Osteocyte (in vitro differentiated cells): ENCODE measurements around the gene SYCE3. TPM values are rescaled to one million over a fixed set of nuclear protein-coding genes. Genes with fewer than 3 reads are reported as not detected.

ENCODE experiments used
- DNase-seq: peaks from one replicate; pipeline ENCODE4 v3.0.0; 2021; ENCODE audit warnings: mixed read lengths; ENCODE audit not compliant: unreplicated experiment; ENCODE audit errors: extremely low spot score
- H3K27ac Mint-ChIP-seq: one replicate; pipeline ENCODE4 v1.8.0; 2021; ENCODE audit warnings: mild to moderate bottlenecking, mixed read lengths; ENCODE audit not compliant: unreplicated experiment
- H3K27me3 Mint-ChIP-seq: one replicate; pipeline ENCODE4 v1.8.0; 2021; ENCODE audit warnings: mixed read lengths; ENCODE audit not compliant: unreplicated experiment
- H3K36me3 Mint-ChIP-seq: one replicate; pipeline ENCODE4 v1.8.0; 2021; ENCODE audit warnings: mixed read lengths; ENCODE audit not compliant: unreplicated experiment
- H3K4me1 Mint-ChIP-seq: one replicate; pipeline ENCODE4 v1.8.0; 2021; ENCODE audit warnings: mixed read lengths; ENCODE audit not compliant: unreplicated experiment
- H3K4me3 Mint-ChIP-seq: one replicate; pipeline ENCODE4 v1.8.0; 2021; ENCODE audit warnings: mild to moderate bottlenecking, moderate library complexity, mixed read lengths; ENCODE audit not compliant: unreplicated experiment
- H3K9me3 Mint-ChIP-seq: one replicate; pipeline ENCODE4 v1.8.0; 2021; ENCODE audit warnings: mixed read lengths; ENCODE audit not compliant: unreplicated experiment
- total RNA-seq: library from RNA; stranded (reverse); gene quantifications from 2 replicates; pipeline ENCODE4 v1.2.1, GENCODE V29; 2021
- TF ChIP-seq, protein P1 (sequence below): fragments of 200-600 bp; sonication (generic); IDR thresholded peaks from 2 replicates; pipeline ENCODE4 v1.5.0; 2021; ENCODE audit warnings: antibody characterized with exemption, mild to moderate bottlenecking, moderate library complexity

SYCE3 gene
- total RNA-seq, 1 donor from 2014 or later, result not detected

DNA sequence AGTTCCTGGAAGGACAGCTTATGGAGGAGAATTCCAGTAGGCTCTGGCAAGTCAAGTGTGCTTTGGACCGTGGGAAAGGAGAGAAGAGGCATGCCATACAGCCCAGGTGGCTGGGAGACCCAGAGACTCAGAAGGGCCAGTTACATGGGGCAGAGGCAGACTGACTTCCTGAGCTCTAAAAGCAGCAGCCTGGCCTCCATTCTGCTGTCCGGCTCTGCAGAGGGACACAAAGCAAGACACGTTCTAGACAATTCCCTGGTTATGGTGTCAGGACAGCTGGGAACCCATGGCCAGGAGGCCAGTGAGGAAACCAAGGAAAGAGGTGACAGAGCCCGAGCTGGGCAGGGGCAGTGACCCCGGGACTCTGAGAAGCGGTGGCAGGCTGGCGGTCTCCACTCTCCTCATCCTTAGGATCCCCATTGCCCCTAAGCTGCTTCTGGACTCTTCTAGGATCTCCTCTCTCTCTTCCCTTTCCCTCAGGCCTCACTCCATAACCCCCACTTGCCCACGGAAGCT is 12.8 kb upstream of the SYCE3 start:
- H3K27me3 Mint-ChIP-seq, result no peaks in the 10 kb centered on the region
- H3K27ac Mint-ChIP-seq, result no peak overlapping the region
- H3K9me3 Mint-ChIP-seq, result no peaks in the 10 kb centered on the region
- no peak overlapping the region for H3K4me3 Mint-ChIP-seq
- H3K4me1 Mint-ChIP-seq, result peaks cover 6% of the 10 kb centered on the region
- DNase-seq, result no peak
- TF ChIP-seq, protein P1, sequence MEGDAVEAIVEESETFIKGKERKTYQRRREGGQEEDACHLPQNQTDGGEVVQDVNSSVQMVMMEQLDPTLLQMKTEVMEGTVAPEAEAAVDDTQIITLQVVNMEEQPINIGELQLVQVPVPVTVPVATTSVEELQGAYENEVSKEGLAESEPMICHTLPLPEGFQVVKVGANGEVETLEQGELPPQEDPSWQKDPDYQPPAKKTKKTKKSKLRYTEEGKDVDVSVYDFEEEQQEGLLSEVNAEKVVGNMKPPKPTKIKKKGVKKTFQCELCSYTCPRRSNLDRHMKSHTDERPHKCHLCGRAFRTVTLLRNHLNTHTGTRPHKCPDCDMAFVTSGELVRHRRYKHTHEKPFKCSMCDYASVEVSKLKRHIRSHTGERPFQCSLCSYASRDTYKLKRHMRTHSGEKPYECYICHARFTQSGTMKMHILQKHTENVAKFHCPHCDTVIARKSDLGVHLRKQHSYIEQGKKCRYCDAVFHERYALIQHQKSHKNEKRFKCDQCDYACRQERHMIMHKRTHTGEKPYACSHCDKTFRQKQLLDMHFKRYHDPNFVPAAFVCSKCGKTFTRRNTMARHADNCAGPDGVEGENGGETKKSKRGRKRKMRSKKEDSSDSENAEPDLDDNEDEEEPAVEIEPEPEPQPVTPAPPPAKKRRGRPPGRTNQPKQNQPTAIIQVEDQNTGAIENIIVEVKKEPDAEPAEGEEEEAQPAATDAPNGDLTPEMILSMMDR, result no peak
- H3K36me3 Mint-ChIP-seq, result peaks cover 6% of the 10 kb centered on the region

DNA sequence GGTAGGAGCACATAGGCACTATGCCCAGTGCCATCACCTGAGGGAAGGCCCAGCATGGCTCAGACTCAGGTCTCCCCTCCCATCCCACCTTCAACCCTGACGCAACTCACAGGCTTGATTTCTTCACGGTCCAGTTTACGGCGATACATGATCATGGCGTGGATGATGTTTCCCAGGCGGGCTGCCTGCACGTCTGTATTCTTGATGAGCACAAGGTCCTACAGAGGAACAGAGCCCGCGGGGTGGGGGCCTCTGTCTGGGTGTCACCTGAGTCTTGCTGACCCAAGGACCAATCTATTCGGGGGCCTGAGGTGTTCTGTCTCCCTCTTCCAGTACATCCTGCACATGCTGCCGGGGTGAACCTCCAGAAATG is 11.7 kb upstream of the SYCE3 start:
- Mint-ChIP-seq H3K9me3 (no peaks in the 10 kb centered on the region), H3K4me3 (no peak overlapping the region), H3K27ac (no peak overlapping the region)

DNA sequence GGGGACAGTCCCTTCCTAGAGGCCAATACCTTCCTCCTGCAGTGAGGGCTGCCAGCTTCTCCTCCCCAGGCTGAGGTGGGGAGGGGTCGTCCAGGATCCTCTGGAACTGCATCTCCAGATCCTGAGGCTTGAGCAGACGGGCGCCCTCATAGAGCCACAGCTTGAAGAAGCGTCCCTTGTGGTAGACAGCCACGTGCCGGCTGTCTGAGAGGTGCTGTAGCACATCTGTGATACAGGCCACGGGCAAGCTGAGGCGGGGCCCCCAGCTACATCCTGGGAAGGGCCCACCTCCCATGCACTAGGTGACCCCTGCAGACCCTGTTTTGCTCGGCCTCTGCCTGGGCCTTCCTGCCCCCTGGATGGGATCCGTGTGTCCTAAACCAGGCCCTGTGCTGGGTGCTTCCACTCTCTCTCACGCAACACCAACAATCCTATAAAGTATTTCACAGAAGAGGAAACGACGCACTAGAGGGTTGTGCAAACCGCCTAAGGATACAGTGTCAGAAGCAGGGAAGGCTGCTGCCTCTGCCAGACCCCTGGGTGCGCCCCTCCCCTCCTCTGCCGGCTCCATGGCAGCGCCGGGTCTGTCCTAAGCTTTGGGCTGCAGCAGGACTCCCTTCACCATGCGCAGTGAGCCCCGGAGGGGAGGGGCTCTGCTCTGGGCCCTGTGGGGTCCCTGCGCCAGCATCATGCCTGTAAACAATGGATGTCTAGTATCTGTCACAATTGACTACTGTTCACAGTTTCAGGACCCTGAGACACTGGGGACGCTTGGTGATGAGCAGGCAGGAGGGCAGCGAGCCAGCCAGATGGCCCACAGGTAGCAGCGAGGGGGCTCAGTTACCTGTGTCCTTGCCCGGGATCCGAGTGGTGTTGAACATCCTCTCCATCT is 11.0 kb upstream of the SYCE3 start:
- H3K36me3 Mint-ChIP-seq, result peaks cover 13% of the 10 kb centered on the region
- no peak for DNase-seq
- TF ChIP-seq, protein P1, result no peak
- H3K4me1 Mint-ChIP-seq, result no peaks in the 10 kb centered on the region
- no peaks in the 10 kb centered on the region for H3K9me3 Mint-ChIP-seq
- H3K4me3 Mint-ChIP-seq, result no peak overlapping the region
- H3K27ac Mint-ChIP-seq, result no peak overlapping the region
- H3K27me3 Mint-ChIP-seq, result no peaks in the 10 kb centered on the region

More for the DNA sequence above, 11.7 kb upstream of the SYCE3 start:
- peaks cover 7% of the 10 kb centered on the region for H3K36me3 Mint-ChIP-seq
- no peaks in the 10 kb centered on the region for H3K27me3 Mint-ChIP-seq
- no peaks in the 10 kb centered on the region for H3K4me1 Mint-ChIP-seq
- TF ChIP-seq, protein P1, result no peak
- DNase-seq, result no peak

DNA sequence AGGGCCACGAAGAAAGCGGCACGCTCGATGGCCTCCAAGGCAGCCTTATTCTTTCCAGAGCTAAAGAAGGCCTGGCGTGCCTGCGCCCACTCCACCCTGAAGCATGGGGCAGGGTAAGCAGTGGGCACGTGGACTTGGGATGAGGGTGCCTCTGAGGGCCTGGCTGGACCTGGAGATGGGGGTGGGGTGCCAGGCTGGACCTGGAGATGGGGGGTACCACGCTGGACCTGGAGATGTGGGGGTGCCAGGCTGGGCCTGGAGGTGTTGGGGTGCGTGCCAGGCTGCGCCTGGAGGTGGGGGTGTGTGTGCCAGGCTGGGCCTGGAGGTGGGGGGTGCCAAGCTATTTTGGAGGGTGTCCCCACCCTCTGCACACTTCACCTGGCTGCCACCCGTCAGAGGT is 10.2 kb upstream of the SYCE3 start:
- DNase-seq, result no peak
- Mint-ChIP-seq H3K36me3 (peaks cover 13% of the 10 kb centered on the region), H3K4me3 (no peak overlapping the region), H3K27ac (no peak overlapping the region), H3K9me3 (no peaks in the 10 kb centered on the region), H3K27me3 (no peaks in the 10 kb centered on the region), H3K4me1 (no peaks in the 10 kb centered on the region)
- TF ChIP-seq, protein P1, result no peak
